Suppressor macrophage treated with lipopolysaccharide for 4 hours (primary cell): ENCODE measurements around the gene RAB11FIP5.
"Not testable (repeated sequence)": the region's sequence is repeated elsewhere in the genome, so short reads cannot be mapped to it uniquely, and the experiment has no call there.

Experiments used
- DNase-seq: peaks from one replicate; pipeline ENCODE4 v3.0.0-alpha.2; 2020

Gene RAB11FIP5

DNA sequence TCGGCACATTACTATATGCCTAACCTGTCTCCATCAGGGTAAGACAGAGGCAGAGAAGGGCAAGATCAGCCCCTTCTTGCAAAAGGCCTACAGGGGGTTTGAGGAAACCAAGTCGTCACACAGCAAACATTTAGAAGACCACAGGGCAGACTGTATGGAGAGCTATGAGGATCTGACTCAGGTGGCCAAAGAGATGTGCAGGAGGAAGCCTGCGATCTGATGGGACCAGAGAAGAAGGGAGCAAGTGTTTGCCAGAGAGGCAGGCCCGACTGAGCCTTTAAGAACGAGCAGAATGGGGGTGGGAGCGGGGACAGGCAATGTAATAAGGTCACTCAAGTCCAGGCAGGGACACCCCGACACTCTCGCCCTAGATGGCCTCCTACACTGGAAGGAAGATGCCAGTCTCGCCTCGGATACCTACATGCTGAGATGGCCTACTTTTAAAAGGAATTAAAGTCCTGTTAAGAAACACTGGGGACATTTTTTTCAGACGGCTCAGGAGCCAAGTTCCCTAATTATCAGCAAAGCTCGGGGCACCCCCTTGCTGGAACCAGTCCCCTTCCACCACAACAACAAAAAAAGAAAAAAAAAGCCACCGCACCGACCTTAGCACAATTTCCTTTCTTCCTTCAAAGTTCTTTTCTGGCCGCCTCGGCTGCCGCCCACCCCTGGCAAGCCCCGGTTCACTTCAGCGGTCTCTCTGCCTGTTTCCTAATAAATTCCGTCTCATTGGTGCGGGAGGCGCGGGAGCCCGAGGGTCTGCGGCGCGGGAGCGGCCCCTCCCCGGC lies 42.7 kb downstream of the RAB11FIP5 start:
- DNase-seq = peak; percentile 31

DNA sequence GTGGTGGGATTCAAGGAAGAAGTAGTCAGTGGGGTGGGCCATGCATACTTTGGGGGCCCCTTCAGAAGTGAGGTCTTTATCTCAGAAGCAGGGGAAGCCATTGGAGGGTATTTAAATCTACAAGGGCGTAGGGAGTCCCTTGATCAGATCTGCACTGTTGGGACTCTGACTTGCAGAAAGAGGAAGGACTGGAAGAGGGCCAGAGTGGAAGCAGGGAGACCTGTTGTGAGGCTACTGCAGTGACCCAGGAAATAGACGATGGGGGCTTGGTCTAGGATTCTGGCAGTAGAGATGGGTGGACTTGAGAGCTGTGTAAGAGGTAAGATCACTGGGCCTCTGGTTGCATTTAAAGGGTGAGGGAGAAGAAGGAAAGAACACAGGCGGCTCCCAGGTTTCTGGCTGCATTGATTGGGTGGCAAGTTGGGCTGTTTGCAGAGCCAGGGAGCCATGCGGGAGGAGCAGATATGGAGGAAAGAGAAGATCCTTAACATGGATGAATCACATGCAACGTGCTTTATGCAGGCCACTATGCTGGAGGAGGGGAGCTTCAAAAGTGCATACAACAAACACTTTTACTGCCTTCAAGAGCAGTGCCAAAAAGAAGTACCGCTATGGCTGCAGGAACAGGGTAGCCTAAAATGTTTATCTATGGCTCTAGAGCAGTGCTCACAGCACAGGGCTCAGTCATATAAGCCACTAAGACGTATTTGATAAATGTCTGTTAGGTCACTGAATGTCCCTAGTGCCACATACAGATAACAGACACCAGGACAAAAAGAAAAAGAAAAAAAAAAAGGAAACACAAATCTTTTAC lies 43.5 kb downstream of the RAB11FIP5 start:
- peak; percentile 17 for DNase-seq

DNA sequence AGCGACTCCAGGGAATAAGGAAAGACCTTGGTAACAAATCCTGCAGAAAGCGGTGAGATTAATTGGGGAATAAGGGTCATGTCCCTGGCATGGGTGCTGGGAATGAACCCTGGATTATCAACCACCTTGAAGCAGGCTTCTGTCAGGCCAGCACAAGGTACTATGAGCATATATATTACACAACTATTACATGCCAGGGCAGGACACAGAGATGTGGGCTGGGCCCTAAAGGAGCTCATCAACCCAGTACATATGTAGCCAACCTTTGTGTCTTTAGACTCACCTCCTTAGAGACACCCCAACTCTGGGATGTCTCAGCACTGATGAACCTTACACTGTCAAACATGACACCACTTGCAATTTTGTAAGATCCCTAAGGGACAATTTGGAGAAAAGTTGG lies 44.6 kb downstream of the RAB11FIP5 start:
- no peak for DNase-seq

DNA sequence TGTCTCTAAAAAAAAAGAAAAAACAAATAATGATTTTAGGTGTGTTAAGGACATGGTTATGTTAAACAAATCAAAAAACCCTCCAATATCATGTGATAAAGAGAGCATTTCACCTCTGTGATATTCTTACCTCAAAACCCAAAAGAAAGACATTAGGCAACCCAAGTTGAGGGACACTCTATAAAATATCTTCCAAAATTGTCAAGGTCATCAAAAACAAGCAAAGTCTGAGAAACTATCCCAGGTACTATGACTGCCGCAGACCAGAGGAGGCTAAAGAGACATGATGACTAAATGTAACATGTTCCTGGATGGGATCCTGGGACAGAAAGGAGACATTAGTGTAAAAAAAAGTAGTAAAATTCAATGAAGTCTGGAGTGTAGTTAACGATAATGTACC lies 45.7 kb downstream of the RAB11FIP5 start:
- no peak for DNase-seq

DNA sequence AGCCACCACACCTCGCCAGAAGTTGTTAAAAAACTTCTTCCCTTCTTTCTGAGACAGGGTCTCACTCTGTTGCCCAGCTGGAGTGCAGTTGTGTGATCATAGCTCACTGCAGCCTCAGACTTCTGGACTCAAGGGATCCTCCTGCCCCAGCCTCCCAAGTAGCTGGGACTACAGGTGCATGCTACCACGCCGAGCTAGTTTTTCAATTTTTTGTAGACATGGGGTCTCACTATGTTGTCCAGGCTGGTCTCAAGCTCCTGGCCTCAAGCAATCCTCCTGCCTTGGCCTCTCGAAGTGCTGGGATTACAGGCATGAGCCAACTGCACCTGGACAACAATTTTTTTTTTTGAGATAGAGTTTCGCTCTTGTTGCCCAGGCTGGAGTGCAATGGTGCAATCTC lies 47.7 kb downstream of the RAB11FIP5 start:
- DNase-seq = not testable (repeated sequence)

DNA sequence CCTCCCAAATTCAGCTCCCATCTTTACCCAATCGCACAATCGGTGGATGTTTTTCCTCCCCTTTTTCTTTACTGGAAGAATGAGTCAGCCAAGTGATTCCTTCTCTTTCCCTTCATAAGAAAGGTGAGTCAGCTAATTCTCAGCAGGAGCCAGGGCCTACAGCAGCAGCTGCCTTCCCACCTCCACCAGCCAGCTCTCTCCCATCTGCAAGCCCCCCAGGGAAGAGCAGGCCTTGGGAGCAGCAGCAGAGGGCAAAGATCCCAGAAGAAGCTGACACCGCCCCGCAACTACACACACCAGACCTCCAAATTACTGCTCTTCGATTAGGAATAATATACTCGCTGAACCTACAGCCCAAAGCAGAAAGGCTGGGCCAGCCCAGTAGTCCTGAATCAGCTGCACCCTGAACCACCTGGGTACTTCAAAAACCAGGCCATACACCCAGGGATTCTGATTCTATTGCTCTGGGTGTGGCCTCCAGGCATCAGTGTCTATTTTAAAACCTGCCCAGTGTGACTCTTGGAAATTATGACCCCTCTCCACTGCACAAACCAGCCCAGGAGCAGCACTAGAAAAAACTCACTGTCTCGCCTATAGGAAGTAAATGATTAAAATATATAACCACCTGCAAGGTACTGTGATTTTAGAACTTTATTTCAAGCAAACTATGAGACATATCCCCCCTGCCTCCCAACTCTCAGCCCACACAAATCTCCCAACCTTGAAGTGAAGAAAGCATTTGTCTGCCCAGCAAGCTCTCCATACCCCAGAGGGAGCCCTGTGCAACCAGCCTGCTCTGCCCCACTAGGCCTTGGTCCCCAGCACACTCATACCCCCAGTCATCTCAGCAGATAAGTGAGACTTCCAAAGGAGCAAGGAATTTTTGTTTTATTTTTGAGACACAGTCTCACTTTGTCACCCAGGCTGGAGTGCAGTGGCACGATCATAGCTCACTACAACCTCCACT lies 48.6 kb downstream of the RAB11FIP5 start:
- peak; percentile 14 for DNase-seq

DNA sequence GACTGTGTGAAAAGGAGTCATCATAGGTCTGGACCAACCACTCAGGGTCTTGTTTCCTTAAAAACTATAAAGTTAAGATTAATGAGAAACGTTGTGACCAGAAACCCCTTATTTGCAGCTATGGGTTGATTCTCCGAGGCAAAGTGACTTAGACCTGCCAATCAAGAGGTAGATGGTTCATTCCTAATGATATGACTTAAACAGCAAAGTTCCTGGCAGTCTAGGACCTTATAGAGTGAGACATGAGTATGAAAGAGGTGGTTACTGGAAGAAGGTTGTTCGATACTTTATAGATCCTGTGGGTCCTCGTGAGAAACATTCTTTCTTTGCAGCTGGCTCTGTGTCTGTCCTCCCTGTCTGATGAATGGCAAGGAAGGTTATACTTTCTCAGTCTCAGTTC lies 49.3 kb downstream of the RAB11FIP5 start:
- DNase-seq = no peak

DNA sequence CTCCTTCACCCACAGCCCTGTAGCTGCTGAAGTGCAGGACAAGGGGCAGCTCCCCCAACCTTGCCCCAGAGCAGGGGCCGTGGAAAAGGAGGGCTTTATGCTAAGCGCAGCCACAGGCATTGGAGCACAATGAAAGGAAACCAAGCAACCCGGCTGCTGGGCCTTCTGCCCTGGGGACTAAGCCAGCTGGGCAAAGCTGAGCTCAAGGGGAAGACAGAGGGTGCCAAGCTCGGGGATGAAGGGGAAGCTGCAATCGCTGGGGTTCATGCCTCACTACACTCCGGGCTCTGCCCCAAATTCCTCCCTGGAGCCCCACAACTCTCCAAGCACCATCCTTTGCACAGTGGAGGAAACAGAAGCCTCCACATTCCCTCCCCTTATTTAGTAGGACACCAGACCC lies 53.6 kb downstream of the RAB11FIP5 start:
- DNase-seq = no peak

DNA sequence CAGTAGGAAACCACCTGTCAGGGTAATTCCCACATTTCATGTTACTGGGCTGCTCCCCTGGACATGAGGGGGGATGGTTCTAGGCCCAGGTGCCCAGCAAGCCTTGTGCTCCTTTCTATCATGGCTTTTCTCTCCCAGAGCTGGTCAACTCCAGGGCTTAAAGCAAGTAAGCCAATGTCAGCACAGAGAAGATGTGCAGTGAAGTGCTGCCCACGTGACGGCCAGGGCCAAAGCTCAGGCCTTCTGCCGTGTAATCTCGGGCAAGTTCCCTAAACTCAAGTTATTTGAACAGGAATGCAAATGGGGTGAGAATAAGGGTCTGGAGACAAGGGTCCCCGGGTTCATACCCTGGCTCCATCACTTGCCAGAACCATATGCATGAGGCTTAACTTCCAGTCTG lies 57.8 kb downstream of the RAB11FIP5 start:
- no peak for DNase-seq

DNA sequence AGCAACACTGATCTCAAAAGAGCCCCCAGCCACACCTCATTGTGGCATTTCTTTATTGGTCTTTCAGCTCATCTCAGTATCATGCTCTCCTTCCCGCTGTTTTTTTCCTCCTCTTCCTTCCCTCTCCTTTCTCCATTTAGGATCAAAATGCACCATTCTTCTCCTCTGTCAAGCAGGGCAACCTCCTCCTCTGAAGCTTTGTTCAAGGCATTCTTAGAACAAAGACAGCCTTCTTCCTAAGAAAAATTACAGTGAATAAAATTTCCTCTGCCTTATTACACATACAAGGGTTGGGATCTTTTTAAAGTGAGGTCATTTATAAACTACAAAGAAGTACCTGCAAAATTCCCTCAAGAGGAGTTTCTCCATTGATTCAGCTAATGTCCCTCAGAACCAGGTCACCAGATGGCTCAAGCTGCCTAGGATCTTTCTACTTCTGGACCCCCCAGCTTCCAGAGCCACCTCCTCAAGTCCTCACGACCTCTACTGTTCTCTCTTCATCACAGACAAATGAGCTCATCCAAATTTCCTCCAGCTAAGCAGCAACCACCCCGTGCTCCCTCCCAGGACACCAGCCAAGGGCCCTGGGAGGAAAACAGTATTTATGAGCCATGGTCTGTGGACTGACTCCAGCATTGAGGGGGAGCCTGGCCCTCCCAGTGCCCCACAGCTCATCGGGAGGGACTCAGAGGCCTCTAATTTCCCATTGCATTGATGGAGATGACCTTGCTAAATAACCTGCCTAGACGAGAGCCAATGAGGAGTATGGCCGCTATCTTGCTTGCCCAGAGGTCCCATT lies 59.2 kb downstream of the RAB11FIP5 start:
- no peak for DNase-seq

DNA sequence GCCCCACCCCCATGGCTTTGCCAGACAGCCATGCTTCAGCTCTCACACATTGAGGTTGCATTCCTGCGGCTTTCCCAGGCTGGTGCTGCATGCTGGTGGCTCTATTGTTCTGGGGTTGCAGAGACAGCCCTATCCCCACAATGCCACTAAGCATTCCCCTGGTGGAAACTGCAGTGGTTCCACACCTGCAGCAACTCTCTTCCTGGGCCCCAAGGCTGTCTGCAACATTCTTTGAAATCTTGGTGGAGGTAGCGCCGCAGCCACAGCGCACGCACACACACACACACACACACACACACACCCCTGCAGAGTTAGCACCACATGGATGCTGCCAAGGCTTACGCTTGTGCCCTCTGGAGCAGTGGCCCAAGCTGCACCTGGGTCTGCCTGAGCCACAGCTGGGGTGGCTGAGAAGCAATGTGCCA lies 62.6 kb downstream of the RAB11FIP5 start:
- DNase-seq = no peak

DNA sequence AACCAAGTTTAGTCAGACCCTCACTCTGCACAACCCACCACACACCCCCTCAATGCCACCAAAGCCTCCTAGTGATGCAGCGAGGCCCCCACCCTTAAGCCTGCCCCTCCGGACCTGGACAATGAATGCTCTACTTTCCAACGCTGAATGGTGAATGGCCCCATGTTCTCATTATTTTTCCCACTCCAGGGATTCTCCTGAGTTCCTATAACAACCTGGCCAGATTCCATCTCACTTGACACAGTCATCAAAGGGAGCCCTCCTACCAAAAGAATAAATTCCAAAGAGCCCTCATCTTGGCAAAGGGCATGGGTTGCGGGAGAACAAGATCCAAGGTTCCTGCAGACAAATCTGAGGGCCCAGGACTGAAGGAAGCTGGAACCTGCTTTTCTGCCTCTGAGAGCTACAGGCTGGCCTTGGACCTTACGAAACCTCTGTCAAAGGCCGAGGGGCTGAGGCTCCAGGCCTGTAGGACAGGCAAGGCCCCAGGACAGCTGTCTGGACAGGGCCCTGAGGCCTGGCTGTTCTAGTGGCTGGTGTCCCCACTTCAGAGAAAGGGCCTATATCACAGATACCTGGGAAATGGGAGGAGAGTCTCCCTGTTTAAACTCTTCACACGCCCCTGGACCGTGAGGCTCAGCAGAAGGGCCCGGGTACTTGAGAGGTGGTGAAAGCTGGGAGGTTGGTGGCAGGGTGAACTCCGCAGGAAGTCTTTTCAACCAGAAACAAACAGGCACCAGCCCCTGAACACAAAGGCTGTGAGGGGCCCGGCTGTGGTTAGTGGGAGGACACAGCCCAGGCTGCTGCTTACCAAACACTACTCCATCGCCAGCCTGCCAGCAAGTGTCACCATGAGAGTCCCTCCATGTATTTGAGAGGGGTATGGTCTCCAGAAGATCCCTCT lies 68.6 kb downstream of the RAB11FIP5 start:
- DNase-seq = no peak

DNA sequence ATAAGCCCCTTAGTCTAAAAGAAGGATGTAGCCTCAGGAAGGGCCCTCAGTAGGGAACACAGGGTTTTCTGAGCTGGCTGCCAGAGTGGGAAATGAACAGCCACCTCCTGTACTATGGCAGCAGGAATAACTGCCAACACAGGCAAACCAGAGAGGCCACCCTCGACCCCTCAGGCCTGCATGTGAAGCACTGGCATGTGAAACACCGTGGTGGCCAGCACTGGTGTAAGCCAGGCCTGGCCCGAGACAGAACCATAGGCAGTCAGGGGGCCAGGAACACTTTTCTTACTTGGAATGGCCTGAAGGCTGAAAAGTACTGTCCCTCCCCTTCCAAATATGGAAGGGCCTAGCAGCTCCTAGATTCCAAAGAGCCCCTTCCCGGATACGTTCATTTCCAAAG lies 69.5 kb downstream of the RAB11FIP5 start:
- no peak for DNase-seq

DNA sequence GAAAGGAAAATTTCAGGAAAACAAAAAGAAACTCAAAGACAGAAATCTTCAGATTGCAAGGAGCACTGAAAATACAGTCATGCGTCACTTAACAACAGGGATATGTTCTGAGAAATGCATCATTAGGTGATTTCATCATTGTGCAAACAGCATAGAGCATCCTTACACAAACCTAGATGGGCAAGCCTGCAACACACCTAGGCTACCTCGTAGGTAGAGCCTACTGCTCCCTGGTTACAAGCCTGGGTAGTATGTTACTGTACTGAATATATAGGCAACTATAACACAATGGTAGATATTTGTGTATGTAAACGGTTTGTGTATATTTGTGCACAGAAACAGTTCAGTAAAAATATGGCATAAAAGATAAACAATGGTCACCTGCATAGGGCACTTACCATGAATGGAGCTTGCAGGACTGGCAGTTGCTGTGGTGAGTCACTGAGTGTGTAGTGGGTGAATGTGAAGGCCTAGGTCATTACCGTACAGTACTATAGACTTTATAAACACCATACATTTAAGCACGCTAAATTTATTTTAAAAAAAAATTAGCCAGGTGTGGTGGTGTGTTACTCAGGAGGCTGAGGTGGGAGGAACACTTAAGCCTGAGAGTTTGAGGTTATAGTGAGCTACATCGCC lies 74.7 kb downstream of the RAB11FIP5 start:
- no peak for DNase-seq

DNA sequence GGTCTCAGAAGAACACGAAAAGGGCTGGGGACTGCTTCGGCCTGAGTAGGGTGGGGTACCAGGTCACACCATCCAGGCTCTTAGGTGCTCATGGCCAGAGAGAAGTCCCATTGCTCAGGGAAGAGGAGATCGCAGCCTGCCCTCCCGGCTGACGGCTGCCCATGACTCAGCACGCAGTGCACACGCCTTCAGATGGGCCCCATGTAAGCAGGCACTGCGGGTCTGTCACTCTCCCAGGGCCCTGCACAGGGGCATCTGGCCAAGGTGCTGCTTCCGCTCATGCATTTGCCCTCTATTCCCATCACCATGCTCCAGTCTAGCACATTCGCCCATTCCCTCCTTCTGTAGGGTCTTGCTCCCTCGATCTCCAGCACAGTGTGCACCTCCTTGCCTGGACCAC lies 76.0 kb downstream of the RAB11FIP5 start:
- DNase-seq = no peak

DNA sequence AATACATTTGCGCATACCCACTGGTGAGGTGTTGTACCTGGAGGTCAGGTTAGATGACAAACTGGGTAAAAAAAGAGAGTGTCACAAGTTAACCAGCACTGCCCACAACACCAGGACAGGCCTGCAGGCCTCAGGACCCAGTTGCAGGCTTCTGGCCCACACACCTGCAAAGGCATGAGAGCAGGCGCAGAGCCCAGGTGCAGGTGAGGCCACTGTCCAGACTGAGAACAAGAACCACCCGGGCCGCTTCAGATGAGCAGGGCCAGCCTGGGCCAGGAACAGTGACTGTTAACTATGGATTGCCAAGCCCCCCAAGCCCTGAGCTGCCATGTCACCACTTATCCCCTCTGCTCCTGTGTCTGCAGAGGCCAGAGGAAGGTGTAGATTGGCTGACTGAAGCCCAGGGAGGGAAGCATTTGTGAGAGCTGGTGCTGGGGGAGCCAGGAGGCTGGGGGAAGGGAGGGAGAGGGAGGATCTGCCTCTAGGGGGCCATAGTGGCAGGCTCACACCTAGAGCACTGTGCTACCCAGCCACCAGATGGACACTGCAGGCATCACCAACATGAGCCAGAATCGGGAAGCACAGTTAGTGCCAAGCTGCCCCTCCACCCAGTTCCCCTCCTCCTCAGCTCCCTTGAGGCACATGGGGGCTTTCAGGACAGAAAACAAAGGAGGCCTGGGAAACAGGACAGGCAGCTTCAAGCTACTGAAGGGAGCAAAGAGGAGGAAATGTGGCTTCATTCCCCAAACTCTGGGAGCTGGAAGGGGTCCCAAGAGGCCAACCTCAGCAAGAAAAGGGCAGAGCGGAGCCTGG lies 76.6 kb downstream of the RAB11FIP5 start:
- DNase-seq = no peak

DNA sequence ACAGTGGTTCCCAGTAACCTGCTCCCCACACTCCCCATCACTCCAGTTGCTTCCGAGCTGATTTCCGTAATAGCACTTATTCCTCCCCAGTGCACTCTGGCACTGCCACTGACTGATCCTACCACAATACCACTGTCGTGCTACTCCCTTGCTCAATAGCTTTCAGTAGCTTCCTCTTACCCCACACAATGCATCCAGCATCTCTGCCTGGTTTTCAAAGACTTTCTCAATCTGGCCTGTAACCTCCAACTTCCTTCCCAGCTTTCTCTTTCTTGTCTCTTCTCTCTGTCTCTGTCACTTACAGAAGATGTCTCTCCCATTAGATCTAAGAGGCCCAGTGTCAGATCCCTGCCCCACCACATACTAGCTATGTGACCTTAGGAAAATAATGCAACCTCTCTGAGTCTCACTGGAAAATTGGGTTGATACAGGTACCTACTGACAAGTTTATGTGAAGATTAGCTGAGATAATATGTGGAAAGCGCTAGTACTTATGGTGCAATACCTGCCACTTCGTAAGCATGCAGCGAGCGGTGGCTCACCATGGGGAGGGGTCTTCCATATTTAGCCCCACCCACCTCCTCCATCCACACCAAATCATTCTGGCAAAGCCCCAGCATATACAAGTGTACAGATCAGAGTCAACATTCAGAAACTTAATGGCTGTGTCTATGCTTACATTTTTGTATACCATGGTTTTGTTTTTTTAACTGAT lies 77.9 kb downstream of the RAB11FIP5 start:
- DNase-seq = peak; percentile 84

DNA sequence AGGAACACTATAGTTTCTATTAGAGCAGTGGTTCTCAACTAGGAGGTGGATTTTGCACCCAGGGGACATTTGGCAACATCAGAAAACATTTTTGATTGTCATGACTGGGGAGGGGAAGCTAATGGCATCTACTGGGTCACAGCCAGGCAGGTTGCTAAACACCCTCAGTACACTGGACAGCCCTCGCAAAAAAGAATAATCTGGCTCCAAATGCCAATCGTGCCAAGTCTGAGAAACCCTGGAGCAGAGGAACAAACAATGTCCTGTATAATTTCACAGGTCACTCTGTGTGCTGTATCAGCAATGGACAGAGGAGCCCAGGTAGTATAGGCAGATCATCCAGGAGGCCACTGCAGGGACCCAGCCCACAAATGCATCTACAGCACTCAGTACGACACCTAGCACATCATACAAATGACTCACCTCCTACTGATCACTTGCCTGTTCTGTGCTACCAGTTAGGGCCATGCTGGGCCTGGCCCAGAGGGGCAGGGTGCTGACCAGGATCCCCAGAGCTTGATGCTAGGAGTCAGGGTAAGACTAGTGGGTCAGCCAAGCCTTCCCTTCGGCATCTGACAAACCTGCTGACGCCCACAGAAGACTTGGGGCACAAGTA lies 78.9 kb downstream of the RAB11FIP5 start:
- no peak for DNase-seq
